GM19035 (cell line): ENCODE results near the gene CCDC102B.

Source experiments
- ATAC-seq: cut with Tn5 transposase; IDR thresholded peaks from one replicate; pipeline ENCODE4 v1.9.1; 2021; ENCODE audit not compliant: unreplicated experiment

Gene CCDC102B

GRCh38 chr18:69067048-69067447, 269.2 kb downstream of the CCDC102B start:
- ATAC-seq = no peak

GRCh38 chr18:69071680-69072079, 273.8 kb downstream of the CCDC102B start:
- ATAC-seq = no peak

- no peak for ATAC-seq
Measured at GRCh38 chr18:69081846-69082245, 284.0 kb downstream of the CCDC102B start.

GRCh38 chr18:69082499-69082898, 284.6 kb downstream of the CCDC102B start:
- no peak for ATAC-seq

GRCh38 chr18:69085951-69086350, 288.1 kb downstream of the CCDC102B start:
- no peak for ATAC-seq

GRCh38 chr18:69088973-69089372, 291.1 kb downstream of the CCDC102B start:
- no peak for ATAC-seq

GRCh38 chr18:69097349-69097748, 299.5 kb downstream of the CCDC102B start:
- no peak for ATAC-seq

- ATAC-seq = no peak
Measured at GRCh38 chr18:69102959-69103358, 305.1 kb downstream of the CCDC102B start.
